ENCODE measurements around the gene GJA9. TPM values are rescaled to one million over a fixed set of nuclear protein-coding genes. Genes with fewer than 3 reads are reported as not detected.

Gene GJA9
- polyA plus RNA-seq, 2 of the 4 experiments (the other 2 are of a cell fraction), result not detected

DNA sequence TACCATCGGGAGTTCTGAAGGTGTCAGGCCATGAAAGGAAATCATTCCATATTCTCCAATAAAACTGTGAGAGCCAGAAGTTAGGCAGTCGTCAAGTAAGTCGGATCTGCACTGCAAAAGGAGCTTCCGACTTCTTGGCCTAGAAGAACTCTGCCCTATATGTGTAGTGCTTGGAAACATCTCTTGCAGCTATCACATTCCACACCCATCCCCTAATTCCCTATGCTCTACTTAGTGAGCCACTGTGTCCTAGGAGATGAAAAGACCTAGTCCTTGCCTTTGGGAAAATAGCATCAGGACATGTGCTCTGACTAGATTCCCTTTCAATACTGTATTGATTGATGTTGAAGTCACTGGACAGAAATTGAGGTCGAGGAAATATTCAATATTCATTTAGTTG is 8.2 kb upstream of the GJA9 start:
- H3K9me3 ChIP-seq, result no peaks in the 10 kb centered on the region
- no peak overlapping the region for H3K4me2 ChIP-seq
- no peak for TF ChIP-seq GATA3 (IDR thresholded peaks at IDR 0.05; ENCODE audit: borderline replicate concordance)
- TF ChIP-seq EP300 (IDR thresholded peaks at IDR 0.05), result no peak
- H3K4me3 ChIP-seq, result no peak overlapping the region
- CTCF ChIA-PET, result interaction anchor here (0.8 kb wide), 1 partner anchor 202 kb away, joined by 3 read pairs; no protein-coding TSS in a partner anchor
- H3K27ac ChIP-seq, result no peak overlapping the region
- no peak for ATAC-seq
- POLR2A ChIA-PET, result no interaction called here
- WGBS (ENCODE audit: missing lambda C conversion rate), result 57% methylated on average over 5 of the region's 5 CpGs
- FAIRE-seq, result no peak
- DNase-seq (ENCODE audit: low read depth in 1 of 2, low spot score in 1 of 2), result no peak
- H3K4me1 ChIP-seq, result no peaks in the 10 kb centered on the region

DNA sequence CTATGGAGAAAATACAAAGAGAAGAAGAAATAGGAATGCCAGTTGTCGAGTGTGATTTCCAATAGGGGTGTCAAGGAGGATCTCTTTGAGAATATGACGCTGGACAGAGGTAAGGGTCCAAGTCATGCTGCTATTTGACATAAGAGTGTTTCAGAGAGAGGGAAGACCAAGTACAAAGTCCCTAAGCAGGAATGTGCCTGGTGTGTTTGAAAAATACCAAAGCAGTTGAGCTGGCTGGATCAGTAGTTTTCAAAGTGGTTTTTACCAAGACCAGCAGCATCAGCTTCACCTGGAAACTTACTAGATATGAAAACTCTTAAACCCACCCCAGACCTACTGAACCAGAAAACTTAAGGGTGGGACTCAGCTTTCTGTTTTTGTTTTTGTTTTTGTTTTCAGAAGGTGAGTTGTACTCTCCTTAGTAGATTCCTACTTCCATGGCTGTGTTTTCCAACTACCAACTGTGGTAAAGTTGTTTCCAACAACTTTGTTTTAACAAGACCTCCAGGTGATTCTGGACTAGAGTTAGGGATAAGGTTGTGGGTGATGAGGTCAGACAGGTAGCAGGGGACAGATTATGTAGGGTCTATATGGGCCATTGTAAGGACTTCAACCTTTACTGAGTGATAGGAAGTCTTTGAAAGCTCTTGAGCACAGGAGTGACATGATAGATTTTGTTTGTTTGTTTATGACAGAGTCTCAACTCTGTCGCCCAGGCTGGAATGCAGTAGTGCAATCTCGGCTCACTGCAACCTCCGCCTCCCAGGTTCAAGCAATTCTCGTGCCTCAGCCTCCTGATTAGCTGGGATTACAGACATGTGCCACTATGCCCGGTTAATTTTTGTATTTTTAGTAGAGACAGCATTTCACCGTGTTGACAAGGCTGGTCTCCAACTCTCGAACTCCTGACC is 7.3 kb upstream of the GJA9 start:
- WGBS (ENCODE audit: missing lambda C conversion rate), result 73% methylated on average over 9 of the region's 9 CpGs
- TF ChIP-seq, protein P1, sequence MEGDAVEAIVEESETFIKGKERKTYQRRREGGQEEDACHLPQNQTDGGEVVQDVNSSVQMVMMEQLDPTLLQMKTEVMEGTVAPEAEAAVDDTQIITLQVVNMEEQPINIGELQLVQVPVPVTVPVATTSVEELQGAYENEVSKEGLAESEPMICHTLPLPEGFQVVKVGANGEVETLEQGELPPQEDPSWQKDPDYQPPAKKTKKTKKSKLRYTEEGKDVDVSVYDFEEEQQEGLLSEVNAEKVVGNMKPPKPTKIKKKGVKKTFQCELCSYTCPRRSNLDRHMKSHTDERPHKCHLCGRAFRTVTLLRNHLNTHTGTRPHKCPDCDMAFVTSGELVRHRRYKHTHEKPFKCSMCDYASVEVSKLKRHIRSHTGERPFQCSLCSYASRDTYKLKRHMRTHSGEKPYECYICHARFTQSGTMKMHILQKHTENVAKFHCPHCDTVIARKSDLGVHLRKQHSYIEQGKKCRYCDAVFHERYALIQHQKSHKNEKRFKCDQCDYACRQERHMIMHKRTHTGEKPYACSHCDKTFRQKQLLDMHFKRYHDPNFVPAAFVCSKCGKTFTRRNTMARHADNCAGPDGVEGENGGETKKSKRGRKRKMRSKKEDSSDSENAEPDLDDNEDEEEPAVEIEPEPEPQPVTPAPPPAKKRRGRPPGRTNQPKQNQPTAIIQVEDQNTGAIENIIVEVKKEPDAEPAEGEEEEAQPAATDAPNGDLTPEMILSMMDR (IDR thresholded peaks at IDR 0.05), result no peak
- TF ChIP-seq HDAC2 (IDR thresholded peaks at IDR 0.05) (no peak), HEYL (CRISPR knock-in tag; IDR thresholded peaks at IDR 0.05) (no peak), HOXB13 (CRISPR knock-in tag; IDR thresholded peaks at IDR 0.05; ENCODE audit: low read depth) (no peak), EHF (CRISPR knock-in tag; IDR thresholded peaks at IDR 0.05) (no peak), TFCP2L1 (CRISPR knock-in tag; IDR thresholded peaks at IDR 0.05) (no peak)
- TF ChIP-seq, protein P2, sequence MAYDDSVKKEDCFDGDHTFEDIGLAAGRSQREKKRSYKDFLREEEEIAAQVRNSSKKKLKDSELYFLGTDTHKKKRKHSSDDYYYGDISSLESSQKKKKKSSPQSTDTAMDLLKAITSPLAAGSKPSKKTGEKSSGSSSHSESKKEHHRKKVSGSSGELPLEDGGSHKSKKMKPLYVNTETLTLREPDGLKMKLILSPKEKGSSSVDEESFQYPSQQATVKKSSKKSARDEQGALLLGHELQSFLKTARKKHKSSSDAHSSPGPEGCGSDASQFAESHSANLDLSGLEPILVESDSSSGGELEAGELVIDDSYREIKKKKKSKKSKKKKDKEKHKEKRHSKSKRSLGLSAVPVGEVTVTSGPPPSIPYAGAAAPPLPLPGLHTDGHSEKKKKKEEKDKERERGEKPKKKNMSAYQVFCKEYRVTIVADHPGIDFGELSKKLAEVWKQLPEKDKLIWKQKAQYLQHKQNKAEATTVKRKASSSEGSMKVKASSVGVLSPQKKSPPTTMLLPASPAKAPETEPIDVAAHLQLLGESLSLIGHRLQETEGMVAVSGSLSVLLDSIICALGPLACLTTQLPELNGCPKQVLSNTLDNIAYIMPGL (CRISPR knock-in tag; IDR thresholded peaks at IDR 0.05; ENCODE audit: borderline replicate concordance), result no peak
- TF ChIP-seq, protein P3, sequence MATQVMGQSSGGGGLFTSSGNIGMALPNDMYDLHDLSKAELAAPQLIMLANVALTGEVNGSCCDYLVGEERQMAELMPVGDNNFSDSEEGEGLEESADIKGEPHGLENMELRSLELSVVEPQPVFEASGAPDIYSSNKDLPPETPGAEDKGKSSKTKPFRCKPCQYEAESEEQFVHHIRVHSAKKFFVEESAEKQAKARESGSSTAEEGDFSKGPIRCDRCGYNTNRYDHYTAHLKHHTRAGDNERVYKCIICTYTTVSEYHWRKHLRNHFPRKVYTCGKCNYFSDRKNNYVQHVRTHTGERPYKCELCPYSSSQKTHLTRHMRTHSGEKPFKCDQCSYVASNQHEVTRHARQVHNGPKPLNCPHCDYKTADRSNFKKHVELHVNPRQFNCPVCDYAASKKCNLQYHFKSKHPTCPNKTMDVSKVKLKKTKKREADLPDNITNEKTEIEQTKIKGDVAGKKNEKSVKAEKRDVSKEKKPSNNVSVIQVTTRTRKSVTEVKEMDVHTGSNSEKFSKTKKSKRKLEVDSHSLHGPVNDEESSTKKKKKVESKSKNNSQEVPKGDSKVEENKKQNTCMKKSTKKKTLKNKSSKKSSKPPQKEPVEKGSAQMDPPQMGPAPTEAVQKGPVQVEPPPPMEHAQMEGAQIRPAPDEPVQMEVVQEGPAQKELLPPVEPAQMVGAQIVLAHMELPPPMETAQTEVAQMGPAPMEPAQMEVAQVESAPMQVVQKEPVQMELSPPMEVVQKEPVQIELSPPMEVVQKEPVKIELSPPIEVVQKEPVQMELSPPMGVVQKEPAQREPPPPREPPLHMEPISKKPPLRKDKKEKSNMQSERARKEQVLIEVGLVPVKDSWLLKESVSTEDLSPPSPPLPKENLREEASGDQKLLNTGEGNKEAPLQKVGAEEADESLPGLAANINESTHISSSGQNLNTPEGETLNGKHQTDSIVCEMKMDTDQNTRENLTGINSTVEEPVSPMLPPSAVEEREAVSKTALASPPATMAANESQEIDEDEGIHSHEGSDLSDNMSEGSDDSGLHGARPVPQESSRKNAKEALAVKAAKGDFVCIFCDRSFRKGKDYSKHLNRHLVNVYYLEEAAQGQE (IDR thresholded peaks at IDR 0.05), result no peak
- ChIA-PET POLR2A (no interaction called here), CTCF (interaction anchor here (1.6 kb wide), 1 partner anchor 10 kb away, joined by 3 read pairs; no protein-coding TSS in a partner anchor)
- no peaks in the 10 kb centered on the region for H3K9me3 ChIP-seq
- H3K27ac ChIP-seq, result no peak overlapping the region
- no peaks in the 10 kb centered on the region for H3K4me1 ChIP-seq
- no peak overlapping the region for H3K4me3 ChIP-seq
- ATAC-seq (no peak), DNase-seq (ENCODE audit: low read depth in 1 of 2, low spot score in 1 of 2) (no peak), FAIRE-seq (no peak)
- H3K4me2 ChIP-seq, result no peak overlapping the region

DNA sequence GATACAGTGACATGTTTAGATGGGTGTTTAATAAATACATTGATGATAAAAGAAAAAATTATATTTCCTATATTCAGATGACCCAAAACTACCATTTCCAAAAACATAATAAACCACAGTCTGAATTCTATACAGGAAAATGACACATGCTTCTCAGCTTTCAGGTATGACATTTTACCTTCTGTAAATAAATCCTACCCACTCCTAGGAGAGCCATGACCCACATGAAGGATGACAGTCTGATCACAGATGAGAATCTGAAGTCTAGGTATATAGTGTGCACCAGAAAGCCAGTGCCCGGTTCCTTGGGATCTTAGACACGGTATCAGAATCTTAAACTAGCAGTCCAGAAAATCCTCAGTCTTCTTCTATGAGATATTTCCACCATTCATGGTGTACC is 3.7 kb upstream of the GJA9 start:
- no peaks in the 10 kb centered on the region for H3K4me1 ChIP-seq
- FAIRE-seq (no peak), ATAC-seq (no peak), DNase-seq (ENCODE audit: low read depth in 1 of 2, low spot score in 1 of 2) (no peak)
- WGBS (ENCODE audit: missing lambda C conversion rate), result 74% methylated on average over 2 of the region's 2 CpGs
- CTCF ChIA-PET, result no interaction called here
- no peak overlapping the region for H3K4me3 ChIP-seq
- H3K9me3 ChIP-seq, result no peaks in the 10 kb centered on the region
- no peak overlapping the region for H3K27ac ChIP-seq
- POLR2A ChIA-PET, result no interaction called here
- H3K4me2 ChIP-seq, result no peak overlapping the region
- TF ChIP-seq POLR2A (IDR thresholded peaks at IDR 0.05; ENCODE audit: low read length) (no peak), RNF2 (IDR thresholded peaks at IDR 0.05; ENCODE audit: borderline replicate concordance, low read depth) (no peak), KDM5A (IDR thresholded peaks at IDR 0.05) (no peak), HOXB13 (CRISPR knock-in tag; IDR thresholded peaks at IDR 0.05; ENCODE audit: low read depth) (no peak), ZSCAN20 (CRISPR knock-in tag; IDR thresholded peaks at IDR 0.05) (no peak), HEYL (CRISPR knock-in tag; IDR thresholded peaks at IDR 0.05) (no peak), NFE2L2 (conservative IDR thresholded peaks at IDR 0.05; ENCODE audit: low read length) (no peak), ESRRA (IDR thresholded peaks at IDR 0.05; ENCODE audit: borderline replicate concordance, low read length) (no peak), MAZ (IDR thresholded peaks at IDR 0.05; ENCODE audit: borderline replicate concordance, low read depth, low read length) (no peak), JUN (IDR thresholded peaks at IDR 0.05) (no peak), TP53 (CRISPR knock-in tag; IDR thresholded peaks at IDR 0.05) (no peak)
- TF ChIP-seq, protein P4, sequence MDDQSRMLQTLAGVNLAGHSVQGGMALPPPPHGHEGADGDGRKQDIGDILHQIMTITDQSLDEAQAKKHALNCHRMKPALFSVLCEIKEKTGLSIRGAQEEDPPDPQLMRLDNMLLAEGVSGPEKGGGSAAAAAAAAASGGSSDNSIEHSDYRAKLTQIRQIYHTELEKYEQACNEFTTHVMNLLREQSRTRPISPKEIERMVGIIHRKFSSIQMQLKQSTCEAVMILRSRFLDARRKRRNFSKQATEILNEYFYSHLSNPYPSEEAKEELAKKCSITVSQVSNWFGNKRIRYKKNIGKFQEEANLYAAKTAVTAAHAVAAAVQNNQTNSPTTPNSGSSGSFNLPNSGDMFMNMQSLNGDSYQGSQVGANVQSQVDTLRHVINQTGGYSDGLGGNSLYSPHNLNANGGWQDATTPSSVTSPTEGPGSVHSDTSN (IDR thresholded peaks at IDR 0.05), result no peak
- TF ChIP-seq, protein P5, sequence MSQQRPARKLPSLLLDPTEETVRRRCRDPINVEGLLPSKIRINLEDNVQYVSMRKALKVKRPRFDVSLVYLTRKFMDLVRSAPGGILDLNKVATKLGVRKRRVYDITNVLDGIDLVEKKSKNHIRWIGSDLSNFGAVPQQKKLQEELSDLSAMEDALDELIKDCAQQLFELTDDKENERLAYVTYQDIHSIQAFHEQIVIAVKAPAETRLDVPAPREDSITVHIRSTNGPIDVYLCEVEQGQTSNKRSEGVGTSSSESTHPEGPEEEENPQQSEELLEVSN (IDR thresholded peaks at IDR 0.05; ENCODE audit: borderline replicate concordance, low read depth), result no peak
- TF ChIP-seq, protein P6, sequence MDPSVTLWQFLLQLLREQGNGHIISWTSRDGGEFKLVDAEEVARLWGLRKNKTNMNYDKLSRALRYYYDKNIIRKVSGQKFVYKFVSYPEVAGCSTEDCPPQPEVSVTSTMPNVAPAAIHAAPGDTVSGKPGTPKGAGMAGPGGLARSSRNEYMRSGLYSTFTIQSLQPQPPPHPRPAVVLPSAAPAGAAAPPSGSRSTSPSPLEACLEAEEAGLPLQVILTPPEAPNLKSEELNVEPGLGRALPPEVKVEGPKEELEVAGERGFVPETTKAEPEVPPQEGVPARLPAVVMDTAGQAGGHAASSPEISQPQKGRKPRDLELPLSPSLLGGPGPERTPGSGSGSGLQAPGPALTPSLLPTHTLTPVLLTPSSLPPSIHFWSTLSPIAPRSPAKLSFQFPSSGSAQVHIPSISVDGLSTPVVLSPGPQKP (IDR thresholded peaks at IDR 0.05; ENCODE audit: low read depth, low read length), result no peak

Measured in A549 (cell line).